HG03354 (cell line): ENCODE measurements around the gene RELL2.

Experiments
- ATAC-seq: cut with Tn5 transposase; IDR thresholded peaks from one replicate; pipeline ENCODE4 v1.9.1; 2021; ENCODE audit warnings: mild to moderate bottlenecking; ENCODE audit not compliant: unreplicated experiment, poor library complexity, severe bottlenecking

The RELL2 gene

GRCh38 chr5:141618030-141618803 lies 18.6 kb upstream of the RELL2 start:
- ATAC-seq: peak; percentile 54

- ATAC-seq: peak; percentile 86
Measured at GRCh38 chr5:141618804-141619554, 17.8 kb upstream of the RELL2 start, which contains the start of gene DIAPH1. DIAPH1 (minus strand) TSS chr5:141619000; CDS start chr5:141618914, 86 bp downstream.

GRCh38 chr5:141623186-141623585 lies 13.6 kb upstream of the RELL2 start:
- ATAC-seq: no peak

- no peak for ATAC-seq
Measured at GRCh38 chr5:141623611-141624010, 13.2 kb upstream of the RELL2 start.

- ATAC-seq: no peak
Measured at GRCh38 chr5:141628175-141628788, 8.5 kb upstream of the RELL2 start.

- ATAC-seq: no peak
Measured at GRCh38 chr5:141630570-141631140, 6.1 kb upstream of the RELL2 start.

- no peak for ATAC-seq
Measured at GRCh38 chr5:141632650-141633049, 4.1 kb upstream of the RELL2 start.

GRCh38 chr5:141633871-141634561 lies 2.8 kb upstream of the RELL2 start:
- ATAC-seq: peak; percentile 52

- no peak for ATAC-seq
Measured at GRCh38 chr5:141634720-141635119, 2.1 kb upstream of the RELL2 start.

- ATAC-seq: no peak
Measured at GRCh38 chr5:141635646-141636045, 1.2 kb upstream of the RELL2 start.

GRCh38 chr5:141636106-141636412 lies 738 bp upstream of the RELL2 start:
- no peak for ATAC-seq

- peak; percentile 35 for ATAC-seq
Measured at GRCh38 chr5:141637123-141637766, 448 bp downstream of the RELL2 start.

- ATAC-seq: peak; percentile 37
Measured at GRCh38 chr5:141637767-141638419, 1.1 kb downstream of the RELL2 start.

- ATAC-seq: no peak
Measured at GRCh38 chr5:141638771-141639170, 2.0 kb downstream of the RELL2 start.

GRCh38 chr5:141639357-141640050 lies 2.7 kb downstream of the RELL2 start:
- no peak for ATAC-seq

GRCh38 chr5:141640051-141640415 lies 3.2 kb downstream of the RELL2 start:
- no peak for ATAC-seq

- ATAC-seq: no peak
Measured at GRCh38 chr5:141640698-141641097, 3.9 kb downstream of the RELL2 start.

GRCh38 chr5:141641634-141642267 lies 5.0 kb downstream of the RELL2 start:
- peak; percentile 54 for ATAC-seq
